Neural progenitor cell (in vitro differentiated cells): Measurements from ENCODE around the gene CHRNA10.

ENCODE experiments used
- EZH2 ChIP-seq: fragments of 200-600 bp; sonication (generic); IDR thresholded peaks from 2 replicates; pipeline ENCODE4 v1.6.1; 2017; ENCODE audit warnings: antibody characterized with exemption, mild to moderate bottlenecking, moderate library complexity
- TF ChIP-seq, protein P1 (sequence below): fragments of 200-600 bp; sonication (generic); IDR thresholded peaks from 2 replicates; pipeline ENCODE4 v1.5.1; 2017; ENCODE audit warnings: antibody characterized with exemption, mild to moderate bottlenecking

GRCh38 chr11:3679077-3679476 is 7.9 kb upstream of the CHRNA10 start:
- TF ChIP-seq, protein P1, sequence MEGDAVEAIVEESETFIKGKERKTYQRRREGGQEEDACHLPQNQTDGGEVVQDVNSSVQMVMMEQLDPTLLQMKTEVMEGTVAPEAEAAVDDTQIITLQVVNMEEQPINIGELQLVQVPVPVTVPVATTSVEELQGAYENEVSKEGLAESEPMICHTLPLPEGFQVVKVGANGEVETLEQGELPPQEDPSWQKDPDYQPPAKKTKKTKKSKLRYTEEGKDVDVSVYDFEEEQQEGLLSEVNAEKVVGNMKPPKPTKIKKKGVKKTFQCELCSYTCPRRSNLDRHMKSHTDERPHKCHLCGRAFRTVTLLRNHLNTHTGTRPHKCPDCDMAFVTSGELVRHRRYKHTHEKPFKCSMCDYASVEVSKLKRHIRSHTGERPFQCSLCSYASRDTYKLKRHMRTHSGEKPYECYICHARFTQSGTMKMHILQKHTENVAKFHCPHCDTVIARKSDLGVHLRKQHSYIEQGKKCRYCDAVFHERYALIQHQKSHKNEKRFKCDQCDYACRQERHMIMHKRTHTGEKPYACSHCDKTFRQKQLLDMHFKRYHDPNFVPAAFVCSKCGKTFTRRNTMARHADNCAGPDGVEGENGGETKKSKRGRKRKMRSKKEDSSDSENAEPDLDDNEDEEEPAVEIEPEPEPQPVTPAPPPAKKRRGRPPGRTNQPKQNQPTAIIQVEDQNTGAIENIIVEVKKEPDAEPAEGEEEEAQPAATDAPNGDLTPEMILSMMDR, result no peak
- TF ChIP-seq EZH2, result no peak
